Measurements from ENCODE around the gene NAT8.
A peak's percentile ranks its signal among the peaks of the same experiment; 100 is the strongest.

Gene NAT8

DNA sequence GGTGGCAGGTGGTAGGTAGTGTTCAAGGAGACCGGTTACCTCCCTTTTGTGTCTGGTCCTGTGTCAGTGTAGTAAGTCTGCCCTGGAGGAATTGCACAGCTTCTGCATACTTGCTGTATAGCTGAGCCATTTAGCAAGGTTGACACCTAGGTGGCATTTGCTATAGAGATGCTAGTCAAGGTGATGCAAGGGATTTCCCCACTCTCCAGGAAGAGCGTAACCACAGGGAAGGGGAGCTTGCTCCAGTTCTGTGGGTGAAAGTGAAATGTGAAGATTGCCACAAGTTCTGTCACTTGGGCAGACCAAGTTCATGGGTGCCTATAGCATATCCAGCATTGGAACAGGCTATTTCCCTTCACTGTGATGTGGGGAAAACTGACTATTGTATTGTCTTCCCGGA lies 28.1 kb downstream of the NAT8 start:
- no peak overlapping the region for H3K27ac ChIP-seq (replicated peaks)
- DNase-seq (ENCODE audit: low read depth in 1 of 2, low spot score in 1 of 2) = peak in 1 of 2 experiments; percentile 8
- TF ChIP-seq POLR2AphosphoS5 (IDR thresholded peaks at IDR 0.05; ENCODE audit: low read depth) (no peak), GABPA (IDR thresholded peaks at IDR 0.05; ENCODE audit: low read depth) (no peak), SPI1 (IDR thresholded peaks at IDR 0.05; ENCODE audit: borderline replicate concordance, low read depth) (no peak)
- TF ChIP-seq, protein P1, sequence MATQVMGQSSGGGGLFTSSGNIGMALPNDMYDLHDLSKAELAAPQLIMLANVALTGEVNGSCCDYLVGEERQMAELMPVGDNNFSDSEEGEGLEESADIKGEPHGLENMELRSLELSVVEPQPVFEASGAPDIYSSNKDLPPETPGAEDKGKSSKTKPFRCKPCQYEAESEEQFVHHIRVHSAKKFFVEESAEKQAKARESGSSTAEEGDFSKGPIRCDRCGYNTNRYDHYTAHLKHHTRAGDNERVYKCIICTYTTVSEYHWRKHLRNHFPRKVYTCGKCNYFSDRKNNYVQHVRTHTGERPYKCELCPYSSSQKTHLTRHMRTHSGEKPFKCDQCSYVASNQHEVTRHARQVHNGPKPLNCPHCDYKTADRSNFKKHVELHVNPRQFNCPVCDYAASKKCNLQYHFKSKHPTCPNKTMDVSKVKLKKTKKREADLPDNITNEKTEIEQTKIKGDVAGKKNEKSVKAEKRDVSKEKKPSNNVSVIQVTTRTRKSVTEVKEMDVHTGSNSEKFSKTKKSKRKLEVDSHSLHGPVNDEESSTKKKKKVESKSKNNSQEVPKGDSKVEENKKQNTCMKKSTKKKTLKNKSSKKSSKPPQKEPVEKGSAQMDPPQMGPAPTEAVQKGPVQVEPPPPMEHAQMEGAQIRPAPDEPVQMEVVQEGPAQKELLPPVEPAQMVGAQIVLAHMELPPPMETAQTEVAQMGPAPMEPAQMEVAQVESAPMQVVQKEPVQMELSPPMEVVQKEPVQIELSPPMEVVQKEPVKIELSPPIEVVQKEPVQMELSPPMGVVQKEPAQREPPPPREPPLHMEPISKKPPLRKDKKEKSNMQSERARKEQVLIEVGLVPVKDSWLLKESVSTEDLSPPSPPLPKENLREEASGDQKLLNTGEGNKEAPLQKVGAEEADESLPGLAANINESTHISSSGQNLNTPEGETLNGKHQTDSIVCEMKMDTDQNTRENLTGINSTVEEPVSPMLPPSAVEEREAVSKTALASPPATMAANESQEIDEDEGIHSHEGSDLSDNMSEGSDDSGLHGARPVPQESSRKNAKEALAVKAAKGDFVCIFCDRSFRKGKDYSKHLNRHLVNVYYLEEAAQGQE (IDR thresholded peaks at IDR 0.05; ENCODE audit: insufficient replicate concordance, low read depth) = no peak
- TF ChIP-seq, protein P2, sequence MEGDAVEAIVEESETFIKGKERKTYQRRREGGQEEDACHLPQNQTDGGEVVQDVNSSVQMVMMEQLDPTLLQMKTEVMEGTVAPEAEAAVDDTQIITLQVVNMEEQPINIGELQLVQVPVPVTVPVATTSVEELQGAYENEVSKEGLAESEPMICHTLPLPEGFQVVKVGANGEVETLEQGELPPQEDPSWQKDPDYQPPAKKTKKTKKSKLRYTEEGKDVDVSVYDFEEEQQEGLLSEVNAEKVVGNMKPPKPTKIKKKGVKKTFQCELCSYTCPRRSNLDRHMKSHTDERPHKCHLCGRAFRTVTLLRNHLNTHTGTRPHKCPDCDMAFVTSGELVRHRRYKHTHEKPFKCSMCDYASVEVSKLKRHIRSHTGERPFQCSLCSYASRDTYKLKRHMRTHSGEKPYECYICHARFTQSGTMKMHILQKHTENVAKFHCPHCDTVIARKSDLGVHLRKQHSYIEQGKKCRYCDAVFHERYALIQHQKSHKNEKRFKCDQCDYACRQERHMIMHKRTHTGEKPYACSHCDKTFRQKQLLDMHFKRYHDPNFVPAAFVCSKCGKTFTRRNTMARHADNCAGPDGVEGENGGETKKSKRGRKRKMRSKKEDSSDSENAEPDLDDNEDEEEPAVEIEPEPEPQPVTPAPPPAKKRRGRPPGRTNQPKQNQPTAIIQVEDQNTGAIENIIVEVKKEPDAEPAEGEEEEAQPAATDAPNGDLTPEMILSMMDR (IDR thresholded peaks at IDR 0.05; ENCODE audit: insufficient read depth, low read length) = no peak
- no peak overlapping the region for H3K4me3 ChIP-seq (replicated peaks; ENCODE audit: insufficient read depth, low read length)
- H3K27me3 ChIP-seq (ENCODE audit: insufficient read depth, poor library complexity, severe bottlenecking) = no peaks in the 10 kb centered on the region

DNA sequence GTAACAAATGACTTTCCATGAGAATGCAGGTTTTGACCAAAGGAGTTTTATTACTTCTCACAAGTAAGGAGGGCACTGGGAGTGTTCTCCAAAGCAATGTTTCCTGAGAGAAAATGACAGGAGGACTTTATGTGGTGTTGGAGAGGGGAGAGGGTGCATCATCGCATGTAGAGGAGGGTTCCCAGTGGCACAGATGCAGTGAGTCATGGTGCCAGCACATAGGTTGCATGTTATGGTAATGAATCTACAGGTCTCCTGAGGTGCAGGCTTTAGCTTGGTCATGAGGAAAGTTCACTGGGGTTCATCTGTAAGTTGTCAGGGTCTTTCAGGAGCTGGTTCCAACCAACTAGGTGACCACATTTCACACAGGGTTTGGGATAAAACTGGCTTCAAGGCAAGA lies 30.4 kb downstream of the NAT8 start:
- no peaks in the 10 kb centered on the region for H3K27me3 ChIP-seq (ENCODE audit: insufficient read depth, poor library complexity, severe bottlenecking)
- TF ChIP-seq POLR2AphosphoS5 (IDR thresholded peaks at IDR 0.05; ENCODE audit: low read depth) = no peak
- no peak for TF ChIP-seq SPI1 (IDR thresholded peaks at IDR 0.05; ENCODE audit: borderline replicate concordance, low read depth)
- no peak for TF ChIP-seq GABPA (IDR thresholded peaks at IDR 0.05; ENCODE audit: low read depth)
- TF ChIP-seq, protein P1 (IDR thresholded peaks at IDR 0.05; ENCODE audit: insufficient replicate concordance, low read depth) = no peak
- TF ChIP-seq, protein P2 (IDR thresholded peaks at IDR 0.05; ENCODE audit: insufficient read depth, low read length) = no peak
- DNase-seq (ENCODE audit: low read depth in 1 of 2, low spot score in 1 of 2) = no peak
- no peak overlapping the region for H3K4me3 ChIP-seq (replicated peaks; ENCODE audit: insufficient read depth, low read length)
- H3K27ac ChIP-seq (replicated peaks) = no peak overlapping the region

DNA sequence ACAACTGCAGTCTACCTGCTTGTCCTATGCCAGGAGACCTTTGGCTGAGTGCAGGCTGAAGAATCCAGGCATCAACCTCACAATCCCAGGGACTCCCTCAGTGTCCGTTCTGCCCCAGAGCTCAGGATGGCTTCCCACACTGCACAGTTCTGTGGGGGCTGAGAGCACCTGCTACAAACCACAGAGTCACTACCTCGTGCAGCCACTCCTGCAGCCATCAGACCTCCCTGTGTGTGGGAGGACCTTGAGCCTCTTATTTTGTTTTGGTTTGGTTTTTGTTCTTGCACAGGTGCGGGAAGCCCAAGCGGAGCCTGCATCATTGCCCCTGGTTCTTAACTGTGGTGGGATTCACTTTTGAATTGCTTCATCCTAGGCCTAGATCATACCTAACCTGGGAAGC lies 31.0 kb downstream of the NAT8 start:
- no peak overlapping the region for H3K27ac ChIP-seq (replicated peaks)
- TF ChIP-seq, protein P1 (IDR thresholded peaks at IDR 0.05; ENCODE audit: insufficient replicate concordance, low read depth) = no peak
- no peak for TF ChIP-seq GABPA (IDR thresholded peaks at IDR 0.05; ENCODE audit: low read depth)
- no peak for TF ChIP-seq SPI1 (IDR thresholded peaks at IDR 0.05; ENCODE audit: borderline replicate concordance, low read depth)
- no peak for TF ChIP-seq POLR2AphosphoS5 (IDR thresholded peaks at IDR 0.05; ENCODE audit: low read depth)
- TF ChIP-seq, protein P2 (IDR thresholded peaks at IDR 0.05; ENCODE audit: insufficient read depth, low read length) = no peak
- H3K27me3 ChIP-seq (ENCODE audit: insufficient read depth, poor library complexity, severe bottlenecking) = no peaks in the 10 kb centered on the region
- no peak overlapping the region for H3K4me3 ChIP-seq (replicated peaks; ENCODE audit: insufficient read depth, low read length)
- DNase-seq (ENCODE audit: low read depth in 1 of 2, low spot score in 1 of 2) = no peak
